Activated CD8-positive, alpha-beta memory T cell treated with anti-CD3 and anti-CD28 coated beads, Interleukin-2, amount 10 ng/mL, durations not matched to agents 7 days and 5 days (primary cell): Measurements from ENCODE around the gene DNMT3B. TPM values are rescaled to one million over a fixed set of nuclear protein-coding genes. Genes with fewer than 3 reads are reported as not detected.

ENCODE experiments used
- ATAC-seq: fragments of 150-1000 bp; cut with Tn5 transposase; one replicate; pipeline ENCODE4 v1.10.0; 2021; ENCODE audit warnings: moderate library complexity
- CTCF ChIA-PET: fragments of 350-600 bp; sonication (Branson Sonifier 250); formaldehyde crosslinking; loops from one replicate; lab custom pipeline; 2021; ENCODE audit warnings: antibody characterized with exemption; lab: Charles Lee
- DNase-seq: peaks from one replicate; pipeline ENCODE4 v3.0.0-alpha.2; 2020
- H3K27ac Mint-ChIP-seq: one replicate; pipeline ENCODE4 v1.8.0; 2021; ENCODE audit warnings: mild to moderate bottlenecking, mixed read lengths
- H3K27me3 Mint-ChIP-seq: one replicate; pipeline ENCODE4 v1.8.0; 2021; ENCODE audit warnings: mixed read lengths
- H3K36me3 Mint-ChIP-seq: one replicate; pipeline ENCODE4 v1.8.0; 2021; ENCODE audit warnings: mild to moderate bottlenecking, mixed read lengths
- H3K4me1 Mint-ChIP-seq: one replicate; pipeline ENCODE4 v1.8.0; 2021; ENCODE audit warnings: mixed read lengths
- H3K4me3 Mint-ChIP-seq: one replicate; pipeline ENCODE4 v1.8.0; 2021; ENCODE audit warnings: mild to moderate bottlenecking, moderate library complexity, mixed read lengths
- H3K9me3 Mint-ChIP-seq: one replicate; pipeline ENCODE4 v1.8.0; 2022; ENCODE audit warnings: low read depth, mixed read lengths
- total RNA-seq, 2 experiments: library from RNA; stranded (reverse); gene quantifications; one replicate each; pipeline ENCODE4 v1.2.3, GENCODE V29; 2021

DNMT3B gene
- total RNA-seq, 2 experiments from 2014 or later: 3.3 to 4.7 TPM

- Mint-ChIP-seq H3K36me3 (no peaks in the 10 kb centered on the region), H3K4me3 (no peak overlapping the region), H3K27ac (no peak overlapping the region), H3K9me3 (no peaks in the 10 kb centered on the region), H3K27me3 (peaks cover 9% of the 10 kb centered on the region), H3K4me1 (peaks cover 14% of the 10 kb centered on the region)
- ATAC-seq (no peak), DNase-seq (no peak)
- CTCF ChIA-PET: interaction anchor here (3.6 kb wide), 1 partner anchor 11 kb away, joined by 17 read pairs; no protein-coding TSS in a partner anchor
These were observed 5.4 kb downstream of the DNMT3B start for GRCh38 chr20:32767418-32768198.

- no peak for DNase-seq
- Mint-ChIP-seq H3K4me3 (no peak overlapping the region), H3K27me3 (no peaks in the 10 kb centered on the region), H3K4me1 (peaks cover 13% of the 10 kb centered on the region), H3K9me3 (no peaks in the 10 kb centered on the region), H3K36me3 (no peaks in the 10 kb centered on the region), H3K27ac (no peak overlapping the region)
- CTCF ChIA-PET: no interaction called here
- no peak for ATAC-seq
These were observed 9.9 kb downstream of the DNMT3B start for GRCh38 chr20:32772046-32772445.

GRCh38 chr20:32773223-32773622, 11.0 kb downstream of the DNMT3B start:
- peaks cover 13% of the 10 kb centered on the region for H3K4me1 Mint-ChIP-seq
- no peak overlapping the region for H3K27ac Mint-ChIP-seq
- ATAC-seq (no peak), DNase-seq (no peak)
- no peak overlapping the region for H3K4me3 Mint-ChIP-seq
- H3K27me3 Mint-ChIP-seq: no peaks in the 10 kb centered on the region
- no peaks in the 10 kb centered on the region for H3K9me3 Mint-ChIP-seq
- CTCF ChIA-PET: interaction anchor here (0.6 to 8.9 kb wide), 4 partner anchors 11 to 693 kb away, joined by 3 to 334 read pairs (median 3); partner anchors contain the start of gene C20orf203
- H3K36me3 Mint-ChIP-seq: no peaks in the 10 kb centered on the region

- Mint-ChIP-seq H3K4me1 (peaks cover 13% of the 10 kb centered on the region), H3K4me3 (no peak overlapping the region), H3K36me3 (no peaks in the 10 kb centered on the region), H3K9me3 (no peaks in the 10 kb centered on the region), H3K27ac (no peak overlapping the region), H3K27me3 (no peaks in the 10 kb centered on the region)
- no peak for DNase-seq
- no peak for ATAC-seq
- CTCF ChIA-PET: interaction anchor here (0.7 to 8.9 kb wide), 4 partner anchors 11 to 108 kb away, joined by 3 to 334 read pairs (median 3); partner anchors contain the start of gene C20orf203
These were observed 11.7 kb downstream of the DNMT3B start for GRCh38 chr20:32773855-32774254.

- no peaks in the 10 kb centered on the region for H3K36me3 Mint-ChIP-seq
- no peaks in the 10 kb centered on the region for H3K27me3 Mint-ChIP-seq
- H3K4me3 Mint-ChIP-seq: no peak overlapping the region
- CTCF ChIA-PET: interaction anchor here (1.1 to 8.9 kb wide), 6 partner anchors 15 to 253 kb away, joined by 3 to 334 read pairs (median 14); partner anchors contain the start of genes C20orf203 and COMMD7
- peaks cover 13% of the 10 kb centered on the region for H3K4me1 Mint-ChIP-seq
- ATAC-seq (no peak), DNase-seq (no peak)
- H3K9me3 Mint-ChIP-seq: no peaks in the 10 kb centered on the region
- H3K27ac Mint-ChIP-seq: no peak overlapping the region
These were observed 13.3 kb downstream of the DNMT3B start for GRCh38 chr20:32775336-32775991.

- no peaks in the 10 kb centered on the region for H3K36me3 Mint-ChIP-seq
- H3K4me3 Mint-ChIP-seq: no peak overlapping the region
- DNase-seq (no peak), ATAC-seq (no peak)
- peaks cover 4% of the 10 kb centered on the region for H3K4me1 Mint-ChIP-seq
- no peaks in the 10 kb centered on the region for H3K27me3 Mint-ChIP-seq
- H3K9me3 Mint-ChIP-seq: no peaks in the 10 kb centered on the region
- H3K27ac Mint-ChIP-seq: no peak overlapping the region
- CTCF ChIA-PET: interaction anchor here (0.8 to 8.9 kb wide), 33 partner anchors 7 to 319 kb away, joined by 3 to 334 read pairs (median 8); partner anchors contain the start of genes C20orf203, COMMD7 and DNMT3B
These were observed 15.2 kb downstream of the DNMT3B start for GRCh38 chr20:32777177-32777956.

GRCh38 chr20:32779500-32780211, 17.5 kb downstream of the DNMT3B start:
- H3K4me3 Mint-ChIP-seq: no peak overlapping the region
- CTCF ChIA-PET: interaction anchor here (1.3 to 8.9 kb wide), 20 partner anchors 9 to 166 kb away, joined by 3 to 334 read pairs (median 10); partner anchors contain the start of genes C20orf203, COMMD7 and DNMT3B
- peaks cover 4% of the 10 kb centered on the region for H3K4me1 Mint-ChIP-seq
- no peaks in the 10 kb centered on the region for H3K9me3 Mint-ChIP-seq
- DNase-seq: no peak
- H3K27ac Mint-ChIP-seq: no peak overlapping the region
- no peaks in the 10 kb centered on the region for H3K27me3 Mint-ChIP-seq
- no peaks in the 10 kb centered on the region for H3K36me3 Mint-ChIP-seq
- no peak for ATAC-seq

- Mint-ChIP-seq H3K9me3 (no peaks in the 10 kb centered on the region), H3K4me3 (no peak overlapping the region), H3K27ac (no peak overlapping the region), H3K4me1 (peaks cover 4% of the 10 kb centered on the region), H3K27me3 (no peaks in the 10 kb centered on the region), H3K36me3 (no peaks in the 10 kb centered on the region)
- DNase-seq: no peak
- ATAC-seq: no peak
- CTCF ChIA-PET: interaction anchor here (8.9 kb wide), 1 partner anchor 108 kb away, joined by 334 read pairs; the partner anchor contains the start of gene C20orf203
These were observed 18.1 kb downstream of the DNMT3B start for GRCh38 chr20:32780278-32780677.

- Mint-ChIP-seq H3K27ac (no peak overlapping the region), H3K36me3 (no peaks in the 10 kb centered on the region), H3K4me3 (no peak overlapping the region), H3K4me1 (peaks cover 4% of the 10 kb centered on the region), H3K27me3 (no peaks in the 10 kb centered on the region), H3K9me3 (no peaks in the 10 kb centered on the region)
- no peak for ATAC-seq
- DNase-seq: no peak
- CTCF ChIA-PET: interaction anchor here (8.9 kb wide), 1 partner anchor 108 kb away, joined by 334 read pairs; the partner anchor contains the start of gene C20orf203
These were observed 18.8 kb downstream of the DNMT3B start for GRCh38 chr20:32780749-32781655.

GRCh38 chr20:32784369-32785080, 22.3 kb downstream of the DNMT3B start:
- no peak for DNase-seq
- Mint-ChIP-seq H3K9me3 (no peaks in the 10 kb centered on the region), H3K27ac (no peak overlapping the region), H3K4me3 (no peak overlapping the region), H3K4me1 (peaks cover 1% of the 10 kb centered on the region), H3K27me3 (no peaks in the 10 kb centered on the region), H3K36me3 (no peaks in the 10 kb centered on the region)
- no peak for ATAC-seq
- CTCF ChIA-PET: interaction anchor here (1.4 to 2.0 kb wide), 2 partner anchors 11 to 311 kb away, joined by 5 to 8 read pairs; no protein-coding TSS in a partner anchor

GRCh38 chr20:32786059-32786760, 24.0 kb downstream of the DNMT3B start:
- DNase-seq (no peak), ATAC-seq (no peak)
- Mint-ChIP-seq H3K36me3 (no peaks in the 10 kb centered on the region), H3K9me3 (no peaks in the 10 kb centered on the region), H3K27ac (no peak overlapping the region), H3K4me1 (peaks cover 1% of the 10 kb centered on the region), H3K27me3 (no peaks in the 10 kb centered on the region), H3K4me3 (no peak overlapping the region)
- CTCF ChIA-PET: no interaction called here
